Fibroblast of the aortic adventitia (primary cell): ENCODE results near the gene ACE. TPM values are rescaled to one million over a fixed set of nuclear protein-coding genes. Genes with fewer than 3 reads are reported as not detected.

ENCODE experiments used
- DNase-seq: peaks from one replicate; pipeline ENCODE4 v3.0.0-alpha.2; 2010; ENCODE audit warnings: low read depth
- H3K4me3 ChIP-seq: 2 replicates; pipeline ENCODE4 v1.5.1; 2011; ENCODE audit warnings: low read depth, mild to moderate bottlenecking, control low read depth, low read length, moderate library complexity
- CTCF ChIP-seq: IDR thresholded peaks from 2 replicates; pipeline ENCODE4 v1.5.1; 2011; ENCODE audit warnings: mild to moderate bottlenecking, low read length, control low read depth, inconsistent platforms; ENCODE audit not compliant: insufficient read depth
- total RNA-seq: library from RNA; depleted of rRNA; stranded (reverse); fragments of >200 nt; gene quantifications from 2 replicates; pipeline ENCODE4 v1.2.3, GENCODE V29; 2012; ENCODE audit warnings: low replicate concordance

ACE gene
- total RNA-seq, 1 donor = 24.3 TPM

- DNase-seq = no peak
- no peak for TF ChIP-seq CTCF
- H3K4me3 ChIP-seq = no peak overlapping the region
These were observed 48.5 kb downstream of the ACE start for GRCh38 chr17:63525190-63525946.

GRCh38 chr17:63526861-63527260 is 50.0 kb downstream of the ACE start:
- no peak overlapping the region for H3K4me3 ChIP-seq
- no peak for DNase-seq
- no peak for TF ChIP-seq CTCF

- no peak for TF ChIP-seq CTCF
- H3K4me3 ChIP-seq = no peak overlapping the region
- no peak for DNase-seq
These were observed 51.3 kb downstream of the ACE start for GRCh38 chr17:63528183-63528582.

- no peak for DNase-seq
- no peak overlapping the region for H3K4me3 ChIP-seq
- no peak for TF ChIP-seq CTCF
These were observed 53.1 kb downstream of the ACE start for GRCh38 chr17:63529711-63530556.

- no peak for TF ChIP-seq CTCF
- no peak overlapping the region for H3K4me3 ChIP-seq
- DNase-seq = no peak
These were observed 53.7 kb downstream of the ACE start for GRCh38 chr17:63530557-63531021.

GRCh38 chr17:63531022-63531965 is 54.4 kb downstream of the ACE start:
- no peak overlapping the region for H3K4me3 ChIP-seq
- no peak for TF ChIP-seq CTCF
- DNase-seq = no peak
